Measurements from ENCODE around the gene DNAAF8.

The DNAAF8 gene

GRCh38 chr16:4718466-4718865 lies 15.9 kb upstream of the DNAAF8 start:
- no peak for TF ChIP-seq CTCF (IDR thresholded peaks at IDR 0.05)
- H3K36me3 ChIP-seq: peaks cover 7% of the 10 kb centered on the region
- H3K4me1 ChIP-seq (ENCODE audit: control insufficient read depth in 1 of 2, insufficient read depth in 1 of 2, low read depth in 1 of 2, low read length in 1 of 2): no peaks in the 10 kb centered on the region
- no peak overlapping the region for H3K27ac ChIP-seq
- H3K9me3 ChIP-seq: no peaks in the 10 kb centered on the region
- no peak overlapping the region for H3K4me3 ChIP-seq (ENCODE audit: low read depth in 1 of 2, low read length in 1 of 2)
- H3K27me3 ChIP-seq: no peaks in the 10 kb centered on the region

GRCh38 chr16:4723071-4723767 lies 11.1 kb upstream of the DNAAF8 start:
- Histone ChIP-seq H3K36me3 (peaks cover 13% of the 10 kb centered on the region), H3K4me1 (ENCODE audit: control insufficient read depth in 1 of 2, insufficient read depth in 1 of 2, low read depth in 1 of 2, low read length in 1 of 2) (no peaks in the 10 kb centered on the region), H3K4me3 (ENCODE audit: low read depth in 1 of 2, low read length in 1 of 2) (no peak overlapping the region), H3K9me3 (no peaks in the 10 kb centered on the region), H3K27me3 (no peaks in the 10 kb centered on the region), H3K27ac (no peak overlapping the region)
- TF ChIP-seq CTCF (IDR thresholded peaks at IDR 0.05): no peak

- H3K27ac ChIP-seq: no peak overlapping the region
- H3K4me1 ChIP-seq (ENCODE audit: control insufficient read depth in 1 of 2, insufficient read depth in 1 of 2, low read depth in 1 of 2, low read length in 1 of 2): no peaks in the 10 kb centered on the region
- peaks cover 13% of the 10 kb centered on the region for H3K36me3 ChIP-seq
- no peaks in the 10 kb centered on the region for H3K27me3 ChIP-seq
- TF ChIP-seq CTCF (IDR thresholded peaks at IDR 0.05): no peak
- no peak overlapping the region for H3K4me3 ChIP-seq (ENCODE audit: low read depth in 1 of 2, low read length in 1 of 2)
- no peaks in the 10 kb centered on the region for H3K9me3 ChIP-seq
Observed at GRCh38 chr16:4724661-4725270, 9.6 kb upstream of the DNAAF8 start.

- TF ChIP-seq CTCF (IDR thresholded peaks at IDR 0.05): no peak
- peaks cover 13% of the 10 kb centered on the region for H3K36me3 ChIP-seq
- no peaks in the 10 kb centered on the region for H3K4me1 ChIP-seq (ENCODE audit: control insufficient read depth in 1 of 2, insufficient read depth in 1 of 2, low read depth in 1 of 2, low read length in 1 of 2)
- H3K9me3 ChIP-seq: no peaks in the 10 kb centered on the region
- no peaks in the 10 kb centered on the region for H3K27me3 ChIP-seq
- no peak overlapping the region for H3K4me3 ChIP-seq (ENCODE audit: low read depth in 1 of 2, low read length in 1 of 2)
- H3K27ac ChIP-seq: no peak overlapping the region
Observed at GRCh38 chr16:4726616-4727015, 7.7 kb upstream of the DNAAF8 start.

GRCh38 chr16:4728676-4729075 lies 5.7 kb upstream of the DNAAF8 start:
- Histone ChIP-seq H3K9me3 (no peaks in the 10 kb centered on the region), H3K27ac (no peak overlapping the region), H3K27me3 (no peaks in the 10 kb centered on the region), H3K4me1 (ENCODE audit: control insufficient read depth in 1 of 2, insufficient read depth in 1 of 2, low read depth in 1 of 2, low read length in 1 of 2) (peaks cover 5% of the 10 kb centered on the region in 2 experiments), H3K4me3 (ENCODE audit: low read depth in 1 of 2, low read length in 1 of 2) (no peak overlapping the region), H3K36me3 (peaks cover 13% of the 10 kb centered on the region)
- no peak for TF ChIP-seq CTCF (IDR thresholded peaks at IDR 0.05)
